IMR-90 (cell line): ENCODE results near the gene WDFY2. TPM values are rescaled to one million over a fixed set of nuclear protein-coding genes. Genes with fewer than 3 reads are reported as not detected.

Experiments
- ATAC-seq: fragments of 200-7000 bp; cut with Tn5 transposase; 2 replicates; pipeline ENCODE4 v1.9.1; 2020; ENCODE audit warnings: low read depth, mild to moderate bottlenecking, moderate library complexity
- BruUV-seq: library from RNA; stranded (reverse); fragments of 400-500 nt; replicated peaks from 2 replicates; lab custom pipeline; 2021; lab: Mats Ljungman, UMichigan
- CTCF ChIA-PET: fragments of 300-600 bp; formaldehyde crosslinking; extraction: SDS; loops from one replicate; lab custom pipeline; 2021; ENCODE audit warnings: antibody characterized with exemption; lab: Yijun Ruan, JAX
- POLR2A ChIA-PET: fragments of 300-600 bp; sonication (Branson Sonifier 250); formaldehyde crosslinking; loops from one replicate; lab custom pipeline; 2022; ENCODE audit warnings: antibody characterized with exemption; ENCODE audit not compliant: unreplicated experiment; lab: Charles Lee
- DNase-seq: peaks from one replicate; pipeline ENCODE4 v3.0.0; 2013
- H2AFZ ChIP-seq: replicated peaks from 2 replicates; pipeline ENCODE3; 2013; ENCODE audit warnings: low read length, mild to moderate bottlenecking; ENCODE audit not compliant: poor library complexity
- H2AK5ac ChIP-seq: 2 replicates; pipeline ENCODE4 v1.6.1; 2013; ENCODE audit warnings: low read depth, low read length, inconsistent platforms
- H2AK9ac ChIP-seq: replicated peaks from 2 replicates; pipeline ENCODE3; 2013; ENCODE audit warnings: mild to moderate bottlenecking, low read depth, low read length, moderate library complexity; ENCODE audit not compliant: poor library complexity
- H2BK120ac ChIP-seq: 2 replicates; pipeline ENCODE4 v1.6.1; 2013; ENCODE audit warnings: low read depth, low read length, inconsistent platforms
- H2BK15ac ChIP-seq: 3 replicates; pipeline ENCODE4 v1.6.1; 2013; ENCODE audit warnings: low read depth, low read length, inconsistent platforms
- H2BK20ac ChIP-seq: 2 replicates; pipeline ENCODE4 v1.6.1; 2013; ENCODE audit warnings: low read depth, mild to moderate bottlenecking, inconsistent platforms, low read length, moderate library complexity
- H2BK5ac ChIP-seq: 2 replicates; pipeline ENCODE4 v1.6.1; 2013; ENCODE audit warnings: mild to moderate bottlenecking, low read depth, low read length, inconsistent platforms; ENCODE audit not compliant: poor library complexity, severe bottlenecking
- H3K14ac ChIP-seq: replicated peaks from 2 replicates; pipeline ENCODE4 v1.6.1; 2013; ENCODE audit warnings: low read depth, low read length, inconsistent platforms
- H3K18ac ChIP-seq: 2 replicates; pipeline ENCODE4 v1.6.1; 2013; ENCODE audit warnings: low read depth, low read length, control low read depth
- H3K23ac ChIP-seq: 2 replicates; pipeline ENCODE4 v1.6.1; 2013; ENCODE audit warnings: low read depth, low read length, inconsistent platforms
- H3K27ac ChIP-seq: 2 replicates; pipeline ENCODE4 v1.5.1; 2013; ENCODE audit warnings: mild to moderate bottlenecking, control low read depth, low read length; ENCODE audit not compliant: insufficient read depth
- H3K27me3 ChIP-seq: 2 replicates; pipeline ENCODE4 v1.6.1; 2013; ENCODE audit warnings: low read length; ENCODE audit not compliant: control insufficient read depth, insufficient read depth
- H3K36me3 ChIP-seq: 2 replicates; pipeline ENCODE4 v1.6.1; 2013; ENCODE audit warnings: low read length, mixed read lengths; ENCODE audit not compliant: control insufficient read depth, insufficient read depth
- H3K4ac ChIP-seq: 2 replicates; pipeline ENCODE4 v1.6.1; 2013; ENCODE audit warnings: low read depth, low read length, inconsistent platforms
- H3K4me1 ChIP-seq: 2 replicates; pipeline ENCODE4 v1.6.1; 2013; ENCODE audit warnings: low read length, mixed read lengths; ENCODE audit not compliant: control insufficient read depth, insufficient read depth
- H3K4me2 ChIP-seq: 2 replicates; pipeline ENCODE4 v1.6.1; 2013; ENCODE audit warnings: low read depth, mild to moderate bottlenecking, control low read depth, low read length, moderate library complexity
- H3K4me3 ChIP-seq: 2 replicates; pipeline ENCODE4 v1.5.1; 2013; ENCODE audit warnings: low read depth, mild to moderate bottlenecking, control low read depth, low read length, moderate library complexity; ENCODE audit not compliant: insufficient read depth
- H3K56ac ChIP-seq: 2 replicates; pipeline ENCODE4 v1.6.1; 2013; ENCODE audit warnings: low read length, inconsistent platforms; ENCODE audit not compliant: insufficient read depth; ENCODE audit errors: extremely low read depth
- H3K79me1 ChIP-seq, 2 experiments: 2 replicates each; pipeline ENCODE4 v1.6.1; 2013; ENCODE audit warnings: low read length in 2 of 2, inconsistent platforms in 1 of 2, low read depth in 1 of 2
- H3K9ac ChIP-seq: 2 replicates; pipeline ENCODE4 v1.6.1; 2013; ENCODE audit warnings: low read depth, low read length, control low read depth
- H3K9me1 ChIP-seq: 2 replicates; pipeline ENCODE4 v1.6.1; 2013; ENCODE audit warnings: low read length, inconsistent platforms; ENCODE audit not compliant: insufficient read depth
- H3K9me3 ChIP-seq: 2 replicates; pipeline ENCODE4 v1.6.1; 2013; ENCODE audit warnings: low read length; ENCODE audit not compliant: control insufficient read depth, insufficient read depth
- H4K20me1 ChIP-seq: 2 replicates; pipeline ENCODE4 v1.6.1; 2013; ENCODE audit warnings: low read length, inconsistent platforms; ENCODE audit not compliant: insufficient read depth
- H4K5ac ChIP-seq: 2 replicates; pipeline ENCODE4 v1.6.1; 2013; ENCODE audit warnings: mild to moderate bottlenecking, low read depth, low read length, control low read depth
- H4K8ac ChIP-seq, 2 experiments: 2 replicates each; pipeline ENCODE4 v1.6.1; 2013; ENCODE audit warnings: low read depth in 2 of 2, low read length in 2 of 2, control low read depth in 1 of 2, inconsistent platforms in 1 of 2
- H4K91ac ChIP-seq: 2 replicates; pipeline ENCODE4 v1.6.1; 2013; ENCODE audit warnings: low read depth, low read length, inconsistent platforms; ENCODE audit not compliant: insufficient read depth
- MAFK ChIP-seq: IDR thresholded peaks from 2 replicates; pipeline ENCODE4 v1.6.1; 2012; ENCODE audit warnings: low read depth, low read length, improper control_type of control experiment
- WGBS, 2 experiments: methylation state at CpG; one replicate each; pipeline versions ENCODE4 v1.1.5 to v1.1.7; 2013; ENCODE audit warnings: missing lambda C conversion rate in 2 of 2; ENCODE audit not compliant: insufficient read length in 1 of 2; ENCODE audit errors: extremely low coverage in 2 of 2; 5-methylcytosine and 5-hydroxymethylcytosine counted together
- dilution Hi-C: fragments of 300-500 bp; cut with HindIII; formaldehyde crosslinking; loops from one replicate; pipeline ENCODE4 v1.14.3; 2018; ENCODE audit warnings: low sequenced_read_pairs; ENCODE audit not compliant: unreplicated experiment
- in situ Hi-C: fragments of 300-500 bp; cut with MboI; formaldehyde crosslinking; loops from 3 replicates; pipeline ENCODE4 v1.14.3; 2019; ENCODE audit warnings: low sequenced_read_pairs, inconsistent platforms, mixed read lengths
- intact Hi-C: fragments of 100-400 bp; cut with micrococcal nuclease; formaldehyde crosslinking; loops from 2 replicates; pipeline ENCODE4 v1.10.0; 2022
- polyA plus RNA-seq, 3 experiments: library from polyadenylated mRNA; depleted of rRNA; stranded (reverse); fragments of >200 nt; gene quantifications; 2 replicates each; pipeline ENCODE4 v1.2.3, GENCODE V29; 2012; ENCODE audit warnings: low replicate concordance in 1 of 3
- total RNA-seq: library from RNA; depleted of rRNA; stranded (reverse); fragments of >200 nt; gene quantifications from 2 replicates; pipeline ENCODE4 v1.2.3, GENCODE V29; 2012

The WDFY2 gene
- total and polyA plus RNA-seq, 2 of the 4 experiments (the other 2 are of a cell fraction): 4.3 to 5.4 TPM

DNA sequence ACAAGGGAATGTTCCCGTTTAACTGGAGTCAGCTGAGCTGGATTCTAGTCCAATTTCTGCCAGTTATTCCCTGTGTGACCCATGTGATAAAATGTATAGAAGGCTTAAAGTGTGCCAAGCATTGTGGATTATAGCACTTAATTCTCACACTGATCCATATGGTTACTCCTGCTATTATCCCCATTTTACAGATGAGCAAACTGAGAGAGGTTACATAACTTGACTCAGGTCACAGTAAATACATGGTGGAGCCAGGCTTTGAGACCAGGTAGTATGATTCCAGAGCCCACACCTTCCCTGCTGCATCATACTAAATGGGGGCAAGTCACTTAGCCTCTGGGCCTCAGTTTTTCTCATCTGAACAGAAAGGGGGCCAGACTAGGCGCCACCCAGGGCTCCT is 221.7 kb downstream of the WDFY2 start:
- no peak overlapping the region for H3K56ac ChIP-seq
- no peak overlapping the region for H3K14ac ChIP-seq
- no peak overlapping the region for H3K4me3 ChIP-seq
- no peak overlapping the region for H3K4me2 ChIP-seq
- H4K5ac ChIP-seq: no peak overlapping the region
- H4K8ac ChIP-seq: no peak overlapping the region
- H2BK5ac ChIP-seq: no peak overlapping the region
- no peak overlapping the region for H3K27ac ChIP-seq
- peaks cover 4% of the 10 kb centered on the region; the same call in 1 of the 2 replicates for H3K9me1 ChIP-seq
- H2AK9ac ChIP-seq: no peak overlapping the region
- no peak overlapping the region for H2BK20ac ChIP-seq
- no peaks in the 10 kb centered on the region for H3K27me3 ChIP-seq
- H2BK120ac ChIP-seq: no peak overlapping the region
- H2AK5ac ChIP-seq: no peak overlapping the region
- dilution Hi-C loops (no loop called here), intact Hi-C loops (loop anchor here (10.0 kb wide), 1 partner anchor 581 kb away; the partner anchor contains the start of gene FAM124A), in situ Hi-C loops (no loop called here)
- no peak overlapping the region; the same call in 1 of the 2 replicates for H3K23ac ChIP-seq
- no peak overlapping the region for H3K9ac ChIP-seq
- DNase-seq (no peak), ATAC-seq (no peak)
- peaks cover 4% of the 10 kb centered on the region for H3K4me1 ChIP-seq
- H2BK15ac ChIP-seq: no peak overlapping the region
- no peak for TF ChIP-seq MAFK
- no CpG with 5 or more reads among the region's 2 CpGs for WGBS, 2 experiments
- no peak overlapping the region for H4K91ac ChIP-seq
- H3K9me3 ChIP-seq: no peaks in the 10 kb centered on the region
- ChIA-PET CTCF (no interaction called here), POLR2A (no interaction called here)
- H3K36me3 ChIP-seq: no peaks in the 10 kb centered on the region
- no peak overlapping the region for H3K18ac ChIP-seq
- H3K4ac ChIP-seq: no peak overlapping the region
- H3K79me1 ChIP-seq: peaks cover 0 to 9% of the 10 kb centered on the region in 2 experiments; a peak in 1 of 4 replicates
- H4K20me1 ChIP-seq: no peaks in the 10 kb centered on the region
- no peak overlapping the region for H2AFZ ChIP-seq
- BruUV-seq: no TSS peak
